Karpas-422 (cell line): ENCODE results near the gene GHR. TPM values are rescaled to one million over a fixed set of nuclear protein-coding genes. Genes with fewer than 3 reads are reported as not detected.
A peak's percentile ranks its signal among the peaks of the same experiment; 100 is the strongest.

Source experiments
- DNase-seq: peaks from one replicate; pipeline ENCODE4 v3.0.0-alpha.2; 2015
- H2AFZ ChIP-seq: fragments of 200-600 bp; sonication (generic); 2 replicates; pipeline ENCODE4 v1.6.1; 2014; ENCODE audit warnings: antibody characterized with exemption, low read length, mixed read lengths
- H3K27ac ChIP-seq: fragments of 200-600 bp; sonication (generic); 2 replicates; pipeline ENCODE4 v1.5.1; 2014; ENCODE audit warnings: mild to moderate bottlenecking, low read length, moderate library complexity
- H3K27me3 ChIP-seq: fragments of 200-600 bp; sonication (generic); 2 replicates; pipeline ENCODE4 v1.6.1; 2014; ENCODE audit warnings: low read length, mixed read lengths
- H3K36me3 ChIP-seq: fragments of 200-600 bp; sonication (generic); 2 replicates; pipeline ENCODE4 v1.6.1; 2014; ENCODE audit warnings: low read length, mixed read lengths; ENCODE audit not compliant: insufficient read depth
- H3K4me1 ChIP-seq: fragments of 200-600 bp; sonication (generic); 2 replicates; pipeline ENCODE4 v1.6.1; 2014; ENCODE audit warnings: mild to moderate bottlenecking, low read length, mixed read lengths
- H3K4me2 ChIP-seq: fragments of 200-600 bp; sonication (generic); 2 replicates; pipeline ENCODE4 v1.6.1; 2014; ENCODE audit warnings: low read length, low read depth, mild to moderate bottlenecking; ENCODE audit not compliant: poor library complexity, severe bottlenecking
- H3K4me3 ChIP-seq: fragments of 200-600 bp; sonication (generic); 2 replicates; pipeline ENCODE4 v1.5.1; 2014; ENCODE audit warnings: mild to moderate bottlenecking, antibody characterized with exemption, low read length, mixed read lengths
- H3K79me2 ChIP-seq: fragments of 200-600 bp; sonication (generic); 2 replicates; pipeline ENCODE4 v1.6.1; 2014; ENCODE audit warnings: mild to moderate bottlenecking, low read length, mixed read lengths
- H3K9ac ChIP-seq: fragments of 200-600 bp; sonication (generic); 2 replicates; pipeline ENCODE4 v1.6.0; 2014; ENCODE audit warnings: low read length
- H3K9me2 ChIP-seq: fragments of 200-600 bp; sonication (generic), shearing (Covaris generic); replicated peaks from 2 replicates; pipeline ENCODE4 v1.6.0; 2014; ENCODE audit warnings: mild to moderate bottlenecking, low read length, moderate library complexity; ENCODE audit not compliant: insufficient read depth
- H3K9me3 ChIP-seq: fragments of 300-700, 200-600 bp; sonication (generic); 2 replicates; pipeline ENCODE4 v1.6.1; 2014; ENCODE audit warnings: low read length, mixed read lengths
- H4K20me1 ChIP-seq: fragments of 200-600 bp; sonication (generic); 2 replicates; pipeline ENCODE4 v1.6.1; 2014; ENCODE audit warnings: mild to moderate bottlenecking, antibody characterized with exemption, low read length, low read depth; ENCODE audit not compliant: insufficient read depth
- total RNA-seq: library from RNA; depleted of rRNA; stranded (reverse); fragments of >200 nt; shearing (Covaris generic); gene quantifications from 2 replicates; pipeline ENCODE4 v1.2.3, GENCODE V29; 2014; ENCODE audit warnings: low replicate concordance

GHR gene
- total RNA-seq, 1 experiment from 2014 or later: not detected

GRCh38 chr5:42745856-42746255, 322.6 kb downstream of the GHR start:
- Histone ChIP-seq H3K4me1 (no peaks in the 10 kb centered on the region), H3K9ac (no peak overlapping the region), H3K27ac (no peak overlapping the region), H3K4me2 (no peak overlapping the region), H3K9me2 (no peaks in the 10 kb centered on the region), H3K36me3 (no peaks in the 10 kb centered on the region), H3K27me3 (no peaks in the 10 kb centered on the region; the same call in 1 of the 2 replicates), H3K79me2 (no peaks in the 10 kb centered on the region), H3K4me3 (no peak overlapping the region), H4K20me1 (no peaks in the 10 kb centered on the region), H3K9me3 (no peaks in the 10 kb centered on the region), H2AFZ (no peak overlapping the region)
- no peak for DNase-seq

GRCh38 chr5:42749020-42749419, 325.8 kb downstream of the GHR start:
- Histone ChIP-seq H4K20me1 (no peaks in the 10 kb centered on the region), H2AFZ (no peak overlapping the region), H3K4me2 (no peak overlapping the region)

GRCh38 chr5:42750507-42750906, 327.3 kb downstream of the GHR start:
- Histone ChIP-seq H3K27ac (no peak overlapping the region), H3K9me2 (no peaks in the 10 kb centered on the region), H2AFZ (no peak overlapping the region), H3K4me3 (no peak overlapping the region), H3K27me3 (no peaks in the 10 kb centered on the region; the same call in 1 of the 2 replicates), H3K9me3 (no peaks in the 10 kb centered on the region), H3K36me3 (no peaks in the 10 kb centered on the region), H3K4me2 (no peak overlapping the region), H3K79me2 (no peaks in the 10 kb centered on the region), H3K4me1 (no peaks in the 10 kb centered on the region), H3K9ac (no peak overlapping the region), H4K20me1 (no peaks in the 10 kb centered on the region)
- DNase-seq: no peak

More at GRCh38 chr5:42749020-42749419, 325.8 kb downstream of the GHR start:
- Histone ChIP-seq H3K9ac (no peak overlapping the region), H3K79me2 (no peaks in the 10 kb centered on the region), H3K27me3 (no peaks in the 10 kb centered on the region; the same call in 1 of the 2 replicates), H3K27ac (no peak overlapping the region), H3K4me1 (no peaks in the 10 kb centered on the region), H3K9me2 (no peaks in the 10 kb centered on the region), H3K4me3 (no peak overlapping the region), H3K9me3 (no peaks in the 10 kb centered on the region), H3K36me3 (no peaks in the 10 kb centered on the region)
- DNase-seq: no peak

- Histone ChIP-seq H3K36me3 (no peaks in the 10 kb centered on the region), H3K4me1 (no peaks in the 10 kb centered on the region), H3K9me3 (no peaks in the 10 kb centered on the region), H3K79me2 (no peaks in the 10 kb centered on the region), H3K4me3 (no peak overlapping the region), H3K4me2 (no peak overlapping the region), H3K27ac (no peak overlapping the region), H3K9me2 (no peaks in the 10 kb centered on the region), H4K20me1 (no peaks in the 10 kb centered on the region), H3K9ac (no peak overlapping the region), H2AFZ (no peak overlapping the region), H3K27me3 (no peaks in the 10 kb centered on the region; the same call in 1 of the 2 replicates)
- no peak for DNase-seq
Observed at GRCh38 chr5:42751044-42751443, 327.8 kb downstream of the GHR start.

GRCh38 chr5:42753099-42753498, 329.9 kb downstream of the GHR start:
- Histone ChIP-seq H3K4me2 (no peak overlapping the region), H3K27ac (no peak overlapping the region), H3K4me3 (no peak overlapping the region), H2AFZ (no peak overlapping the region), H3K9ac (no peak overlapping the region), H4K20me1 (no peaks in the 10 kb centered on the region), H3K27me3 (no peaks in the 10 kb centered on the region; the same call in 1 of the 2 replicates), H3K36me3 (no peaks in the 10 kb centered on the region), H3K4me1 (peaks cover 10% of the 10 kb centered on the region), H3K79me2 (peaks cover 13% of the 10 kb centered on the region), H3K9me3 (no peaks in the 10 kb centered on the region), H3K9me2 (no peaks in the 10 kb centered on the region)
- no peak for DNase-seq

GRCh38 chr5:42756606-42757601, 333.7 kb downstream of the GHR start, which contains the start of gene CCDC152:
Gene CCDC152, plus strand, starts transcription at chr5:42756818. Its CDS starts 2,304 bp downstream, at chr5:42759122.
- Histone ChIP-seq H3K27me3 (no peaks in the 10 kb centered on the region), H3K36me3 (no peaks in the 10 kb centered on the region), H3K9me3 (no peaks in the 10 kb centered on the region), H3K9me2 (no peaks in the 10 kb centered on the region), H3K9ac (peak within 1 kb of the TSS; percentile 77), H2AFZ (peak within 1 kb of the TSS; percentile 89), H3K4me3 (peak within 1 kb of the TSS; percentile 77), H4K20me1 (no peaks in the 10 kb centered on the region), H3K4me2 (peak within 1 kb of the TSS; percentile 69), H3K27ac (no peak within 1 kb of the TSS), H3K4me1 (peaks cover 14% of the 10 kb centered on the region), H3K79me2 (peaks cover 22% of the 10 kb centered on the region)
- DNase-seq: peak; percentile 88

- no peak overlapping the region for H3K4me2 ChIP-seq
- H3K79me2 ChIP-seq: peaks cover 22% of the 10 kb centered on the region
- DNase-seq: no peak
- no peaks in the 10 kb centered on the region for H3K9me3 ChIP-seq
- H3K4me1 ChIP-seq: peaks cover 14% of the 10 kb centered on the region
- H3K9ac ChIP-seq: no peak overlapping the region
- no peaks in the 10 kb centered on the region for H3K36me3 ChIP-seq
- H2AFZ ChIP-seq: no peak overlapping the region
- no peaks in the 10 kb centered on the region for H3K9me2 ChIP-seq
- H4K20me1 ChIP-seq: no peaks in the 10 kb centered on the region
- no peak overlapping the region for H3K4me3 ChIP-seq
- no peaks in the 10 kb centered on the region for H3K27me3 ChIP-seq
- H3K27ac ChIP-seq: no peak overlapping the region
Observed at GRCh38 chr5:42759456-42759855, 336.2 kb downstream of the GHR start.

- no peak for DNase-seq
- Histone ChIP-seq H3K79me2 (peaks cover 22% of the 10 kb centered on the region), H3K4me1 (peaks cover 14% of the 10 kb centered on the region), H3K9me2 (no peaks in the 10 kb centered on the region), H2AFZ (no peak overlapping the region), H3K36me3 (no peaks in the 10 kb centered on the region), H3K4me3 (no peak overlapping the region), H3K27me3 (no peaks in the 10 kb centered on the region), H3K4me2 (no peak overlapping the region), H4K20me1 (no peaks in the 10 kb centered on the region), H3K27ac (no peak overlapping the region), H3K9me3 (no peaks in the 10 kb centered on the region), H3K9ac (no peak overlapping the region)
Observed at GRCh38 chr5:42760426-42760825, 337.2 kb downstream of the GHR start.
